OCI-LY1 (cell line): Measurements from ENCODE around the gene RNF182.
"Not testable (repeated sequence)": the region's sequence is repeated elsewhere in the genome, so short reads cannot be mapped to it uniquely, and the experiment has no call there.

ENCODE experiments used
- H2AFZ ChIP-seq: fragments of 200-600 bp; sonication (generic), shearing (Covaris generic); 2 replicates; pipeline ENCODE4 v1.6.0; 2014; ENCODE audit warnings: antibody characterized with exemption, mild to moderate bottlenecking, low read length
- H3F3A ChIP-seq: fragments of 200-600 bp; sonication (generic), shearing (Covaris generic); 2 replicates; pipeline ENCODE4 v1.6.0; 2014; ENCODE audit warnings: mild to moderate bottlenecking, antibody characterized with exemption, low read length, moderate library complexity; ENCODE audit not compliant: insufficient read depth
- H3K27ac ChIP-seq: fragments of 200-600 bp; sonication (generic); 2 replicates; pipeline ENCODE4 v1.5.1; 2014; ENCODE audit warnings: low read length, mixed run types, mild to moderate bottlenecking, low read depth; ENCODE audit not compliant: poor library complexity, severe bottlenecking
- H3K27me3 ChIP-seq: fragments of 200-600 bp; sonication (generic); 2 replicates; pipeline ENCODE4 v1.6.0; 2014; ENCODE audit warnings: antibody characterized with exemption, mild to moderate bottlenecking, low read length, moderate library complexity; ENCODE audit not compliant: insufficient read depth
- H3K36me3 ChIP-seq: fragments of 200-600 bp; sonication (generic); 2 replicates; pipeline ENCODE4 v1.6.1; 2014; ENCODE audit warnings: mild to moderate bottlenecking, antibody characterized with exemption, low read length, moderate library complexity, mixed read lengths; ENCODE audit not compliant: insufficient read depth
- H3K4me1 ChIP-seq: fragments of 200-600 bp; sonication (generic); 2 replicates; pipeline ENCODE4 v1.5.1; 2014; ENCODE audit warnings: mild to moderate bottlenecking, low read length, moderate library complexity; ENCODE audit not compliant: insufficient read depth, severe bottlenecking
- H3K4me2 ChIP-seq: fragments of 200-600 bp; sonication (generic), shearing (Covaris generic); 2 replicates; pipeline ENCODE4 v1.6.1; 2014; ENCODE audit warnings: low read length
- H3K4me3 ChIP-seq: fragments of 200-600 bp; sonication (generic); 2 replicates; pipeline ENCODE4 v1.5.1; 2014; ENCODE audit warnings: low read length, low read depth, mild to moderate bottlenecking, mixed read lengths; ENCODE audit not compliant: poor library complexity, severe bottlenecking
- H3K79me2 ChIP-seq: fragments of 200-600 bp; shearing (Covaris generic); 2 replicates; pipeline ENCODE4 v1.6.1; 2016; ENCODE audit warnings: mixed run types, low read length, mixed read lengths; ENCODE audit not compliant: insufficient read depth
- H3K9ac ChIP-seq: fragments of 200-600 bp; sonication (generic), shearing (Covaris generic); 2 replicates; pipeline ENCODE4 v1.6.1; 2014; ENCODE audit warnings: mild to moderate bottlenecking, low read length, mixed read lengths
- H3K9me2 ChIP-seq: fragments of 200-600 bp; sonication (generic), shearing (Covaris generic); 2 replicates; pipeline ENCODE4 v1.6.1; 2014; ENCODE audit warnings: low read depth, mild to moderate bottlenecking, low read length, mixed read lengths
- H3K9me3 ChIP-seq: fragments of 200-600 bp; shearing (Covaris generic); 2 replicates; pipeline ENCODE4 v1.6.1; 2014; ENCODE audit warnings: low read length, mixed read lengths
- H4K20me1 ChIP-seq: fragments of 200-600 bp; sonication (generic), shearing (Covaris generic); 2 replicates; pipeline ENCODE4 v1.6.0; 2016; ENCODE audit warnings: mild to moderate bottlenecking, low read length; ENCODE audit not compliant: insufficient read depth
- CTCF ChIP-seq: fragments of 200-600 bp; sonication (generic), shearing (Covaris generic); IDR thresholded peaks from 2 replicates; pipeline ENCODE4 v1.5.1; 2017; ENCODE audit warnings: mild to moderate bottlenecking, antibody characterized with exemption, low read length, moderate library complexity, mixed read lengths
- EZH2 ChIP-seq: fragments of 200-600 bp; sonication (generic), shearing (Covaris generic); IDR thresholded peaks from 2 replicates; pipeline ENCODE4 v1.8.0; 2017; ENCODE audit warnings: borderline replicate concordance, mixed run types, mild to moderate bottlenecking, antibody characterized with exemption, low read length, moderate library complexity, mixed read lengths

The RNF182 gene

GRCh38 chr6:13953061-13953705, 28.4 kb downstream of the RNF182 start:
- Histone ChIP-seq H3K9ac (no peak overlapping the region), H3K4me2 (no peak overlapping the region), H3K27me3 (no peaks in the 10 kb centered on the region), H3K27ac (no peak overlapping the region), H3K4me3 (no peak overlapping the region), H3F3A (no peaks in the 10 kb centered on the region), H3K79me2 (no peaks in the 10 kb centered on the region), H4K20me1 (no peaks in the 10 kb centered on the region), H3K4me1 (no peaks in the 10 kb centered on the region), H3K9me2 (no peaks in the 10 kb centered on the region), H3K36me3 (no peaks in the 10 kb centered on the region; the same call in 1 of the 2 replicates), H3K9me3 (no peaks in the 10 kb centered on the region), H2AFZ (no peak overlapping the region)
- no peak for TF ChIP-seq EZH2
- TF ChIP-seq CTCF = no peak

GRCh38 chr6:13965582-13966127, 40.9 kb downstream of the RNF182 start:
- no peaks in the 10 kb centered on the region for H3K36me3 ChIP-seq
- H3K9me3 ChIP-seq = no peaks in the 10 kb centered on the region
- H3K79me2 ChIP-seq = no peaks in the 10 kb centered on the region
- TF ChIP-seq CTCF (no peak), EZH2 (no peak)
- H2AFZ ChIP-seq = no peak overlapping the region
- no peak overlapping the region for H3K9ac ChIP-seq
- no peak overlapping the region for H3K4me2 ChIP-seq
- no peaks in the 10 kb centered on the region for H3K27me3 ChIP-seq
- H3F3A ChIP-seq = no peaks in the 10 kb centered on the region
- no peaks in the 10 kb centered on the region for H3K4me1 ChIP-seq
- no peak overlapping the region for H3K27ac ChIP-seq
- H4K20me1 ChIP-seq = no peaks in the 10 kb centered on the region
- H3K9me2 ChIP-seq = no peaks in the 10 kb centered on the region
- no peak overlapping the region for H3K4me3 ChIP-seq

GRCh38 chr6:13971303-13971702, 46.6 kb downstream of the RNF182 start:
- Histone ChIP-seq H3K36me3 (no peaks in the 10 kb centered on the region), H3K79me2 (no peaks in the 10 kb centered on the region), H4K20me1 (no peaks in the 10 kb centered on the region), H3K4me2 (no peak overlapping the region), H3K4me3 (no peak overlapping the region), H3K9me2 (no peaks in the 10 kb centered on the region), H3K4me1 (no peaks in the 10 kb centered on the region), H3F3A (no peaks in the 10 kb centered on the region), H3K27ac (no peak overlapping the region), H2AFZ (no peak overlapping the region), H3K9me3 (no peaks in the 10 kb centered on the region), H3K27me3 (no peaks in the 10 kb centered on the region), H3K9ac (no peak overlapping the region)
- TF ChIP-seq CTCF (no peak), EZH2 (no peak)

- not testable (repeated sequence) for H3K36me3 ChIP-seq, H3K9me3 ChIP-seq, H3F3A ChIP-seq
These were observed 47.9 kb downstream of the RNF182 start for GRCh38 chr6:13972602-13973001.

GRCh38 chr6:13973422-13973821, 48.7 kb downstream of the RNF182 start:
- H3K36me3 ChIP-seq, H3K9me2 ChIP-seq, H3K4me3 ChIP-seq, H2AFZ ChIP-seq, H3K79me2 ChIP-seq, H3K4me2 ChIP-seq, H3F3A ChIP-seq, H3K27me3 ChIP-seq, H3K9me3 ChIP-seq, H3K27ac ChIP-seq, H3K4me1 ChIP-seq, H4K20me1 ChIP-seq, H3K9ac ChIP-seq: not testable (repeated sequence)

More at GRCh38 chr6:13972602-13973001, 47.9 kb downstream of the RNF182 start:
- H3K4me2 ChIP-seq, H3K9ac ChIP-seq, H3K4me3 ChIP-seq, H2AFZ ChIP-seq, H3K79me2 ChIP-seq, H3K27ac ChIP-seq, H3K9me2 ChIP-seq, H4K20me1 ChIP-seq, H3K27me3 ChIP-seq, H3K4me1 ChIP-seq: not testable (repeated sequence)
